ENCODE measurements around the gene KLC4. TPM values are rescaled to one million over a fixed set of nuclear protein-coding genes. Genes with fewer than 3 reads are reported as not detected.

The KLC4 gene
- total RNA-seq, 1 experiment from 2014 or later, result 17.5 TPM

- Histone ChIP-seq H3K4me1 (ENCODE audit: insufficient read depth, low read length) (peaks cover 34% of the 10 kb centered on the region), H3F3A (ENCODE audit: low read length, unreplicated experiment) (no peaks in the 10 kb centered on the region), H4K20me1 (ENCODE audit: low read length) (peaks cover 5% of the 10 kb centered on the region; the same call in 1 of the 2 replicates), H3K4me2 (ENCODE audit: low read length) (peak overlapping the region; percentile 56), H3K9ac (ENCODE audit: low read length) (no peak overlapping the region), H3K36me3 (ENCODE audit: low read depth, low read length) (no peaks in the 10 kb centered on the region), H3K27me3 (ENCODE audit: low read length) (no peaks in the 10 kb centered on the region), H3K9me2 (replicated peaks; ENCODE audit: low read length) (no peaks in the 10 kb centered on the region), H3K4me3 (ENCODE audit: low read length) (no peak overlapping the region), H3K9me3 (ENCODE audit: low read length) (no peaks in the 10 kb centered on the region), H3K79me2 (ENCODE audit: low read length) (peaks cover 67% of the 10 kb centered on the region), H2AFZ (ENCODE audit: low read length) (no peak overlapping the region), H3K27ac (ENCODE audit: low read length) (no peak overlapping the region)
- TF ChIP-seq CTCF (conservative IDR thresholded peaks at IDR 0.05; ENCODE audit: low read depth, low read length) (no peak), EZH2 (IDR thresholded peaks at IDR 0.05; ENCODE audit: low read length, unreplicated experiment) (no peak), EZH2phosphoT487 (IDR thresholded peaks at IDR 0.05; ENCODE audit: borderline replicate concordance, low read length) (no peak)
- intact Hi-C loops (cut with micrococcal nuclease), result no loop called here
- DNase-seq, result no peak
- ChIA-PET POLR2A (ENCODE audit: unreplicated experiment) (no interaction called here), CTCF (no interaction called here)
- BruUV-seq (replicated peaks), result no TSS peak
- no peak for ATAC-seq
Observed at GRCh38 chr6:43091436-43091991, 32.1 kb downstream of the KLC4 start.

GRCh38 chr6:43092635-43093034 lies 33.2 kb downstream of the KLC4 start:
- peaks cover 61% of the 10 kb centered on the region for H3K79me2 ChIP-seq (ENCODE audit: low read length)
- H4K20me1 ChIP-seq (ENCODE audit: low read length), result peaks cover 5% of the 10 kb centered on the region; the same call in 1 of the 2 replicates
- ChIA-PET CTCF (no interaction called here), POLR2A (ENCODE audit: unreplicated experiment) (no interaction called here)
- peaks cover 6% of the 10 kb centered on the region for H3F3A ChIP-seq (ENCODE audit: low read length, unreplicated experiment)
- H3K27me3 ChIP-seq (ENCODE audit: low read length), result no peaks in the 10 kb centered on the region
- no peak for TF ChIP-seq EZH2 (IDR thresholded peaks at IDR 0.05; ENCODE audit: low read length, unreplicated experiment)
- TF ChIP-seq CTCF (conservative IDR thresholded peaks at IDR 0.05; ENCODE audit: low read depth, low read length), result no peak
- peaks cover 45% of the 10 kb centered on the region for H3K4me1 ChIP-seq (ENCODE audit: insufficient read depth, low read length)
- H3K9me2 ChIP-seq (replicated peaks; ENCODE audit: low read length), result no peaks in the 10 kb centered on the region
- no peak overlapping the region for H3K27ac ChIP-seq (ENCODE audit: low read length)
- no peak overlapping the region for H3K4me2 ChIP-seq (ENCODE audit: low read length)
- no peak for ATAC-seq
- intact Hi-C loops (cut with micrococcal nuclease), result no loop called here
- no peak for DNase-seq
- H3K9ac ChIP-seq (ENCODE audit: low read length), result no peak overlapping the region
- no peaks in the 10 kb centered on the region for H3K9me3 ChIP-seq (ENCODE audit: low read length)
- H2AFZ ChIP-seq (ENCODE audit: low read length), result no peak overlapping the region
- H3K36me3 ChIP-seq (ENCODE audit: low read depth, low read length), result no peaks in the 10 kb centered on the region
- no TSS peak for BruUV-seq (replicated peaks)
- no peak overlapping the region for H3K4me3 ChIP-seq (ENCODE audit: low read length)

- Histone ChIP-seq H3F3A (ENCODE audit: low read length, unreplicated experiment) (peaks cover 6% of the 10 kb centered on the region), H3K27ac (ENCODE audit: low read length) (no peak overlapping the region), H3K9ac (ENCODE audit: low read length) (no peak overlapping the region), H2AFZ (ENCODE audit: low read length) (no peak overlapping the region), H3K4me3 (ENCODE audit: low read length) (no peak overlapping the region), H3K9me2 (replicated peaks; ENCODE audit: low read length) (no peaks in the 10 kb centered on the region), H4K20me1 (ENCODE audit: low read length) (peaks cover 5% of the 10 kb centered on the region; the same call in 1 of the 2 replicates), H3K4me1 (ENCODE audit: insufficient read depth, low read length) (peaks cover 51% of the 10 kb centered on the region), H3K9me3 (ENCODE audit: low read length) (no peaks in the 10 kb centered on the region), H3K27me3 (ENCODE audit: low read length) (no peaks in the 10 kb centered on the region), H3K4me2 (ENCODE audit: low read length) (no peak overlapping the region), H3K79me2 (ENCODE audit: low read length) (peaks cover 71% of the 10 kb centered on the region), H3K36me3 (ENCODE audit: low read depth, low read length) (no peaks in the 10 kb centered on the region)
- ChIA-PET CTCF (no interaction called here), POLR2A (ENCODE audit: unreplicated experiment) (no interaction called here)
- ATAC-seq, result no peak
- DNase-seq, result no peak
- intact Hi-C loops (cut with micrococcal nuclease), result no loop called here
- no TSS peak for BruUV-seq (replicated peaks)
- no peak for TF ChIP-seq EZH2phosphoT487 (IDR thresholded peaks at IDR 0.05; ENCODE audit: borderline replicate concordance, low read length)
- TF ChIP-seq EZH2 (IDR thresholded peaks at IDR 0.05; ENCODE audit: low read length, unreplicated experiment), result no peak
- TF ChIP-seq CTCF (conservative IDR thresholded peaks at IDR 0.05; ENCODE audit: low read depth, low read length), result no peak
Observed at GRCh38 chr6:43093436-43094289, 34.2 kb downstream of the KLC4 start.

Measured in PC-3 (cell line).